Measurements from ENCODE around the gene EIF3K.

DNA sequence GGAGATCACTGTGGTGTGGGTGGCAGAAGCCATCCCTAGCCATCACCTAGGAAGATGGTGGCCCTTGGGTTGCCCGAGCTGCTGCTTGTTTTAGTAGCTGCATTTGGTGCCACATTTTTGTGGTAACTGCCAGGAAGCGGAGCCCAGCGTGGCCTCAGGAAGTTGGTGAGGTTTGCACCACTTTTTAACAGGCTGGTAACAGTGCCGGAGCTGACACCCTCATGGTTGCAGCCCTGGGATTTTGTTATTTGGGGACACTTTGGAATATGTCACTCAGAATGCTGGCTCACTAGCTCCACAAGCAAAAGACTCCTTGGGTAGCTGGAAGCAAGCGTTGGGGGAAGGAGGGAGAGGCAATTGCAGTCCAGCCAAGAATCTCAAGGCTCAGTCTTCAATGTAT lies 50.6 kb downstream of the EIF3K start:
- TF ChIP-seq CTCF (IDR thresholded peaks at IDR 0.05) (no peak), POLR2A (IDR thresholded peaks at IDR 0.05) (no peak), POLR2AphosphoS5 (IDR thresholded peaks at IDR 0.05) (no peak)

All from upper lobe of left lung (tissue), 4 donors.